SU-DHL-6 (cell line): ENCODE measurements around the gene UTF1.

Source experiments
- H2AFZ ChIP-seq: fragments of 200-600 bp; sonication (generic); 2 replicates; pipeline ENCODE4 v1.6.1; 2014; ENCODE audit warnings: low read depth, mild to moderate bottlenecking, moderate library complexity, mixed read lengths, antibody characterized with exemption, low read length; ENCODE audit not compliant: severe bottlenecking
- H3F3A ChIP-seq: fragments of 200-600 bp; shearing (Covaris generic); 2 replicates; pipeline ENCODE4 v1.6.0; 2016; ENCODE audit warnings: antibody characterized with exemption, mild to moderate bottlenecking; ENCODE audit not compliant: insufficient read depth
- H3K27ac ChIP-seq: fragments of 200-600 bp; sonication (generic); 2 replicates; pipeline ENCODE4 v1.5.1; 2016; ENCODE audit warnings: low read depth, mild to moderate bottlenecking, low read length, moderate library complexity, mixed read lengths
- H3K27me3 ChIP-seq: fragments of 200-600 bp; sonication (generic), shearing (Covaris generic); 2 replicates; pipeline ENCODE4 v1.6.0; 2014; ENCODE audit warnings: mild to moderate bottlenecking, low read length
- H3K36me3 ChIP-seq: fragments of 200-600 bp; sonication (generic); 2 replicates; pipeline ENCODE4 v1.6.1; 2014; ENCODE audit warnings: mild to moderate bottlenecking, low read length, mixed read lengths
- H3K4me2 ChIP-seq: fragments of 300-600, 200-600 bp; shearing (Covaris generic), sonication (generic); 2 replicates; pipeline ENCODE4 v1.6.0; 2014; ENCODE audit warnings: low read length, low read depth, mild to moderate bottlenecking; ENCODE audit not compliant: poor library complexity, severe bottlenecking
- H3K4me3 ChIP-seq: fragments of 200-600 bp; sonication (generic); 2 replicates; pipeline ENCODE4 v1.5.1; 2014; ENCODE audit warnings: antibody characterized with exemption, low read length, mild to moderate bottlenecking, mixed read lengths; ENCODE audit not compliant: insufficient read depth, poor library complexity, severe bottlenecking
- H3K79me2 ChIP-seq: fragments of 200-600 bp; sonication (generic); 2 replicates; pipeline ENCODE4 v1.6.1; 2014; ENCODE audit warnings: mild to moderate bottlenecking, low read length, moderate library complexity; ENCODE audit not compliant: insufficient read depth
- H3K9ac ChIP-seq: fragments of 200-600 bp; sonication (generic); 2 replicates; pipeline ENCODE4 v1.7.0; 2014; ENCODE audit warnings: mild to moderate bottlenecking, low read length
- H3K9me2 ChIP-seq: fragments of 200-600 bp; sonication (generic); replicated peaks from 2 replicates; pipeline ENCODE4 v1.6.1; 2014; ENCODE audit warnings: low read length; ENCODE audit not compliant: insufficient read depth
- H3K9me3 ChIP-seq: fragments of 200-600 bp; sonication (generic); 2 replicates; pipeline ENCODE4 v1.6.1; 2014; ENCODE audit warnings: low read length, mixed read lengths; ENCODE audit not compliant: insufficient read depth
- H4K20me1 ChIP-seq: fragments of 200-600 bp; sonication (generic); 2 replicates; pipeline ENCODE4 v1.6.1; 2014; ENCODE audit warnings: low read depth, mild to moderate bottlenecking, antibody characterized with exemption, low read length, moderate library complexity, mixed read lengths
- CTCF ChIP-seq: fragments of 200-600 bp; sonication (generic); IDR thresholded peaks from one replicate; pipeline ENCODE4 v1.5.1; 2017; ENCODE audit warnings: antibody characterized with exemption, mild to moderate bottlenecking, low read length, moderate library complexity; ENCODE audit not compliant: insufficient read depth, poor library complexity, severe bottlenecking
- EZH2phosphoT487 ChIP-seq: fragments of 200-600 bp; sonication (generic), shearing (Covaris generic); conservative IDR thresholded peaks from 2 replicates; pipeline ENCODE4 v1.6.1; 2018; ENCODE audit warnings: mild to moderate bottlenecking, antibody characterized with exemption, low read length, moderate library complexity, mixed read lengths

UTF1 gene

GRCh38 chr10:133229265-133230043 is 563 bp upstream of the UTF1 start:
- Histone ChIP-seq H3K4me3 (no peak overlapping the region), H2AFZ (no peak overlapping the region), H4K20me1 (no peaks in the 10 kb centered on the region), H3K9me2 (no peaks in the 10 kb centered on the region), H3K9me3 (no peaks in the 10 kb centered on the region), H3K27me3 (no peaks in the 10 kb centered on the region), H3K79me2 (no peaks in the 10 kb centered on the region), H3K9ac (no peak overlapping the region), H3K36me3 (no peaks in the 10 kb centered on the region), H3F3A (no peaks in the 10 kb centered on the region), H3K4me2 (no peak overlapping the region), H3K27ac (no peak overlapping the region)
- TF ChIP-seq EZH2phosphoT487 (no peak), CTCF (no peak)

- no peak overlapping the region for H3K4me2 ChIP-seq
- H3K79me2 ChIP-seq: no peaks in the 10 kb centered on the region
- H3K9me2 ChIP-seq: no peaks in the 10 kb centered on the region
- no peak overlapping the region for H3K4me3 ChIP-seq
- TF ChIP-seq CTCF: no peak
- no peaks in the 10 kb centered on the region for H3K9me3 ChIP-seq
- H2AFZ ChIP-seq: no peak overlapping the region
- no peaks in the 10 kb centered on the region for H3F3A ChIP-seq
- H3K9ac ChIP-seq: no peak overlapping the region
- no peak overlapping the region for H3K27ac ChIP-seq
- no peaks in the 10 kb centered on the region for H3K36me3 ChIP-seq
- no peaks in the 10 kb centered on the region for H3K27me3 ChIP-seq
- no peaks in the 10 kb centered on the region for H4K20me1 ChIP-seq
Observed at GRCh38 chr10:133230387-133231195, 574 bp downstream of the UTF1 start.

DNA sequence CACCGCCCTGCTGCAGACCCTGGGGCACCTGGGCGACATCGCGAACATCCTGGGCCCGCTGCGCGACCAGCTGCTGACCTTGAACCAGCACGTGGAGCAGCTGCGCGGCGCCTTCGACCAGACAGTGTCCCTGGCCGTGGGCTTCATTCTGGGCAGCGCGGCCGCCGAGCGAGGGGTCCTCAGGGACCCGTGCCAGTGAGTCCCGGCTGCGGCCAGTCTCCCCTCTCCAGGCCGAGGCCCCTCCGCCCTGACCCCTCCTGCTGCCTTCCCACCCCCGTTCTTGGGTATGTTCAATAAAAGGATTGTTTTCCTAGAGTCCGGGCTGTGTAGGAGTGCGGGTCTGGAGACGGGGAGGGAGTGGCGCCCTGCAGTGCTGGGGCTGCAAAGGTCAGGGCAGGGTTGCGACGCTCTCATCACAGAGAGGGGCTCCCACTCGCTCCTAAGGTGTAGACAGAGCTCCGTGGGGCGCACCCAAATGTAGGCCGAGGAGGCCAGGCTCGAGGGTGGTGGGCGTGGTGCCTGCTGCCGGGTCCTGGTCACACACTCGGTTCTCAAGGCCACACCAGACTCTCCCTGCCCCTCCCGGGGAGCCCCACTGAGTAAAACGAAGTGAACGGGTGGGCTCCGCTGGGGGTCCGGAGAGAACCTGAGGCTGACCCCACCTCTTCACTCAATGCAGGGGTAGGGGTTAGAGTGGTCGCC is 1.4 kb downstream of the UTF1 start:
- Histone ChIP-seq H3K79me2 (no peaks in the 10 kb centered on the region), H3K27me3 (no peaks in the 10 kb centered on the region), H3K4me2 (no peak overlapping the region), H3K9me2 (no peaks in the 10 kb centered on the region), H4K20me1 (no peaks in the 10 kb centered on the region), H3K9ac (no peak overlapping the region), H3F3A (no peaks in the 10 kb centered on the region), H3K36me3 (no peaks in the 10 kb centered on the region), H2AFZ (no peak overlapping the region), H3K9me3 (no peaks in the 10 kb centered on the region), H3K4me3 (no peak overlapping the region), H3K27ac (no peak overlapping the region)
- no peak for TF ChIP-seq CTCF
